GM18498 (cell line): ENCODE measurements around the gene PIAS4.
A peak's percentile ranks its signal among the peaks of the same experiment; 100 is the strongest.

Experiments used
- ATAC-seq: cut with Tn5 transposase; IDR thresholded peaks from one replicate; pipeline ENCODE4 v1.9.1; 2021; ENCODE audit warnings: mild to moderate bottlenecking, moderate library complexity; ENCODE audit not compliant: unreplicated experiment

PIAS4 gene

GRCh38 chr19:3976495-3977241 lies 30.9 kb upstream of the PIAS4 start:
- no peak for ATAC-seq

- no peak for ATAC-seq
Measured at GRCh38 chr19:3977242-3978143, 30.0 kb upstream of the PIAS4 start.

- ATAC-seq: no peak
Measured at GRCh38 chr19:3978145-3978544, 29.4 kb upstream of the PIAS4 start.

GRCh38 chr19:3979289-3979673 lies 28.3 kb upstream of the PIAS4 start:
- ATAC-seq: no peak

- ATAC-seq: no peak
Measured at GRCh38 chr19:3979674-3980352, 27.7 kb upstream of the PIAS4 start.

- no peak for ATAC-seq
Measured at GRCh38 chr19:3980353-3981251, 26.9 kb upstream of the PIAS4 start.

GRCh38 chr19:3981373-3981735 lies 26.2 kb upstream of the PIAS4 start:
- no peak for ATAC-seq

GRCh38 chr19:3981736-3982681 lies 25.5 kb upstream of the PIAS4 start:
- no peak for ATAC-seq

- no peak for ATAC-seq
Measured at GRCh38 chr19:3982701-3983541, 24.6 kb upstream of the PIAS4 start.

GRCh38 chr19:3983542-3983914 lies 24.0 kb upstream of the PIAS4 start:
- ATAC-seq: no peak

- no peak for ATAC-seq
Measured at GRCh38 chr19:3983936-3984583, 23.5 kb upstream of the PIAS4 start.

- ATAC-seq: no peak
Measured at GRCh38 chr19:3984584-3984907, 23.0 kb upstream of the PIAS4 start.

GRCh38 chr19:3984908-3985642 lies 22.5 kb upstream of the PIAS4 start, which contains the start of gene EEF2:
Gene EEF2, minus strand, starts transcription at chr19:3985463. Its CDS starts 83 bp downstream, at chr19:3985380.
- peak; percentile 59 for ATAC-seq

- no peak for ATAC-seq
Measured at GRCh38 chr19:3985643-3986259, 21.8 kb upstream of the PIAS4 start.

GRCh38 chr19:3986260-3987041 lies 21.1 kb upstream of the PIAS4 start:
- ATAC-seq: no peak
